GM18502 (cell line): ENCODE results near the gene AOX1.
"Not testable (repeated sequence)": the region's sequence is repeated elsewhere in the genome, so short reads cannot be mapped to it uniquely, and the experiment has no call there.

Experiments used
- ATAC-seq: cut with Tn5 transposase; IDR thresholded peaks from one replicate; pipeline ENCODE4 v1.9.1; 2021; ENCODE audit warnings: mild to moderate bottlenecking; ENCODE audit not compliant: unreplicated experiment, poor library complexity

Gene AOX1

GRCh38 chr2:200585730-200586643 lies at the start of gene AOX1:
Gene AOX1 (plus strand): TSS chr2:200586014. CDS start chr2:200586109, 95 bp downstream.
- peak; percentile 58 for ATAC-seq

GRCh38 chr2:200538139-200538538 lies 47.7 kb upstream of the AOX1 start:
- ATAC-seq: no peak

DNA sequence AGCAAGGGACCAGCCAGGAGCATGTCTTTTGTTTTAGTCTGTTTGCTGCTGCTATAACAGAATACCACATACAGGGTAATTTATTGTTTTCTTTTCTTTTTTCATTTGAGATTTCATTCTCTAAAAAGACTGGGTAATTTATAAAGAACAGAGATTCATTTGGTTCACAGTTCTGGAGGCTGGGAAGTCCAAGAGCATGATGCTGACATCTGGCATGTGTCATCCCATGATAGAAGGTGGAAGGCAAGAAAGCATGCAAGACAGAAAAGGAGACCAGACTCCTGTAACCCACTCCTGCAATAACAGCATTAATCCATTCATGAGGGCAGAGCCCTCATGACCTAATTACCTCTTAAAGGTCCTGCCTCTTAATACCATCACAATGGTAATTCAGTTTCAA lies 45.0 kb upstream of the AOX1 start:
- ATAC-seq: no peak

- ATAC-seq: not testable (repeated sequence)
These were observed 19.2 kb upstream of the AOX1 start for GRCh38 chr2:200566596-200566995.

DNA sequence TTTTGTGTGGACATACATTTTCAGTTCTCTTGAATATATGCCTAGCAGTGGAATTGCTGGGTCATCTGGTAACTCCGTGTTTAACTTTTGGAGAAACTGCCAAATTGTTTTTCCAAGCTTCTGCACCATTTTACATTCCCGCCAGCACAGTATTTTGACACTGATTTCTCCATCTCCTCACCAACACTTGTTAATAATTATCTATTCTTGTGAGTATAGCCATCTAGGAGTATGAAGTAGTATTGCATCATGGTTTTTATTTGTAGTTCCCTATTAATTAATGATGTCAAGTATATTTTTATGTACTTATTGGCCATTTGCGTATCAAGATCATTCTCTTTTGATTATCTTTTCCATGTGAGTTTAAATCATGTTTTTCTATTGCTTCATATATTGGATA lies 17.9 kb upstream of the AOX1 start:
- no peak for ATAC-seq

DNA sequence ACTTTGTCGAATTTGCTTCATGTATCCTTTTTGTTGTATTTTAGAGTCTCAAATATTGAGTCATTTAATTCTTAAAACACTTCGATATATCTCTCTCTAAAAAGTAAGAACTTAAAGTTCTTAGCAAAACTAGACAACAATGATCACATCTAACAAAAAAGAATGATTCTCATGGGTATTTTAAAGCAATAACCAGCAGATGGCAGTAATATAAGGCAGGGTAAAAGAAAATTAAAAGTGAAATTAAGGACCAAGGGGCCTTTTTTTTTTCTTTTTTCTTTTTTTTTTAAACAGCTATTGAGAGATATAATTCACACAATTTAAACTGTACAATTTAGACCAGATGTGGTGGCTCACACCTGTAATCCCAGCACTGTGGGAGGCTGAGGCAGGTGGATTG lies 9.9 kb upstream of the AOX1 start:
- no peak for ATAC-seq

DNA sequence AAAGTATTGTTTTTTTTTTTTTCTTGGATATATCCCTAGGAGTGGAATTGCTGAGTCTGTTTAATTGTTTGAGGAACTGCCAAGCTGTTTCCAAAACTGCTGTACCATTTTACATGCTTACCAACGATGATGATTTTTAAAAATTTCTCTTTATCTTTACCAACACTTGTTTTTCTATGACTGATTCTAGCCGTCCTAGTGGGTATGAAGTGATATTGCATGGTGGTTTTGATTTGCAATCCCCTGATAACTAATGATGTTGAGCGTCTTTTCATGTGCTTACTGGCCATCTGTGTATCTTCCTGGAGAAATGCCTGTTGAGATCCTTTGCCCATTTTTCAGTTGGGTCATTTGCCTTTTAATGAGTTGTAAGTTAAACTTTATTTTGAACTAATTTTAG lies 8.8 kb upstream of the AOX1 start:
- no peak for ATAC-seq

GRCh38 chr2:200578778-200579177 lies 7.0 kb upstream of the AOX1 start:
- ATAC-seq: no peak

DNA sequence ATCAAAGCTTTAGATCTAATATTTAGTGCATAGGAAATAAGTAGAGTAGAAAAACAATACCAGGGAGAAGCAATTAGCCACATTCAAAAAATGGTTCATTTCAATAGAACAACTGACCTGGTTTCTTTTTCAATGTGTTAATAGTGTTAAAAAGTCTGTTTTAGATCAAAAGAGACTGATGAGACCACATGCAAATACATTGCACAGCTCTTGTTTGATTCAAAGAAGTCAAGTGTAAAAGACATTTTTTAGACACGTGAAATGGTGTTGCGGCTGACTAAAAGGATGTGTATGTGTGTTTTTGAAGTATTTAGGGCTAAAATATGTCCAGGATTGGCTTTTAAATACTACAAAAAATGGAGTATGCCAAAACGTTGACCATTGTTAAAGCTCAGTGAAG lies 1.2 kb upstream of the AOX1 start:
- no peak for ATAC-seq

DNA sequence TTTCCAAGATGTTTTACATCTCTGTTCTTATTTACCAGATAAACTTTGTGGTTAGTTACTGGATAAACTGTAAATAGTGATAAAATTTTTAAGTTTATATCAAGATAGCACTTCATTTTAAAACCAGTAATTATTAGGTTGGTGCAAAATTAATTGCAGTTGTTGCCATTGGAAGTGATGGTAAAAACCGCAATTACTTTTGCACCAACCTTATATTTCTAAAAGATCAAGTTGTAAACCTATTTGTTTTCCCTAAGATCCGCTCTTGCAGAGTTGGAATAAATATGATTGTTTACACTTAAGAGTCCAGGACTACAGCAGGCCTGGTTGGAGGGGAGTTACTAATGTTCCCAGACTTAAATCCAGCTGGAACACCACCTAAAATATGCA lies 479 bp upstream of the AOX1 start:
- ATAC-seq: no peak

DNA sequence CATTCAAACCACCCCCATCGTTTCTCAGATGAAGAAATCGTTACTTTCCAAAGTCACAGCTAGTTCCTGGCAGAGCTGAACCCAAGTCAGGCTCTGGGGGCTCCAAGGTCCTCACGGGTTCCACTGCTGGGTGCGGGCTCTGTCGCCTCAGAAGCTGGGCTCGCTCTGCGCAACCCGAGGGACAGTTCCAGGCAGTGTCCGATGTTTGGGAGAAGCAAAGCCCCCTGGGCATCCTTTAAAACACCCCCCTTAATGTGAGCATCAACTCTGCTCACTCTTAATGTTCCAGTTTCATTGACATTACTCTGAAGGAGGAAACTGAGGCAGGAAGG lies 796 bp downstream of the AOX1 start:
- no peak for ATAC-seq

GRCh38 chr2:200587007-200587616 lies 1.3 kb downstream of the AOX1 start:
- ATAC-seq: no peak

DNA sequence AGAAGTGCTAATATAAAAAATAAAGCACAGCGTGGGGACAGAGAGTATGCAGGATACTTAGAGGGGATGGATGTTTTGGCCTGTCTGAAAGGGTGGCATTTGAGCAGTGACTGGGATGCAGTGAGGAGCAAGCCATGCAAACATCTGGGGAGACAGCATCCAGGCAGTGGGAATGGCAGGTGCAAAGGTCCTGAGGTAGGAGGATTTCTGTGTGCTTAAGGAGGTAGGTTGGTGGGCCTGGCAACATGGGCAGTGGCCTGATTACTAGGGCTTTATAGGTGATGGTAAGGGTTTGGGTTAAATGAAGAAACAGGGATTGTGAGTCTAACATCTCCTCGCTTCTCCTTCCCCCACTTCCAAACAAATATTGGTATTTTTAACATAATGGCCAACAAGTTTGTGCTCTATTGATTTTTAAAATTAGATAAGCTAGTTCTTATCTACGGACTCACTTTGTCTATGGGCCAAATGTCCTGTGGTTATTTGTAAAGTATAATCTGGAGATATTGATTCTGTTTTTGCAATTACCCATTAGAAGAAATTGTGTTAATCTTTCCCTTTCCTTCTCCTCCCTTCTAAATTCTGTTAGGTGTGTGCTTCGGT lies 2.4 kb downstream of the AOX1 start:
- no peak for ATAC-seq

- no peak for ATAC-seq
These were observed 4.3 kb downstream of the AOX1 start for GRCh38 chr2:200590090-200590489.

GRCh38 chr2:200591308-200591707 lies 5.5 kb downstream of the AOX1 start:
- ATAC-seq: no peak

- ATAC-seq: no peak
These were observed 6.7 kb downstream of the AOX1 start for GRCh38 chr2:200592406-200593075.

- ATAC-seq: no peak
These were observed 8.1 kb downstream of the AOX1 start for GRCh38 chr2:200593905-200594304.

GRCh38 chr2:200595913-200596312 lies 10.1 kb downstream of the AOX1 start:
- no peak for ATAC-seq

- ATAC-seq: no peak
These were observed 11.2 kb downstream of the AOX1 start for GRCh38 chr2:200596774-200597570.

DNA sequence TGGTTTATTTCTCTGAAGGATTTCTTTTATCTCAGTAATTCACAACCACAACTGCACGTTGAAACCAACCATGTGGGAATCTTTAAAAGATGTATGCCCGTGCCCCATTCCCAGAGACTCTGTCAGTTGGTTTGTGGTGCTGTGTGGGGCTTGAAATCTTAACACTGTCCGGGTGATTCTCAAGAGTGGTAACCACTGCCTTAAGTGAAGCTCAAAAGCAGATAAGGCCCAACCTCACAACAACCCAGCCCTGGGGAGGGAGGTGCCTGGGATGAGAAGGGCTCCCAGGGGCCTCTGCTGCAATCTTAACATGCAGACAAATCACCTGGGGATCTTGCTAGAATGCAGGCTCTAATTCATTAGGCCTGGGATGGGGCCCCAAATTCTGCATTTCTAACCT lies 13.4 kb downstream of the AOX1 start:
- no peak for ATAC-seq
